ENCODE data around the gene DNM1. TPM values are rescaled to one million over a fixed set of nuclear protein-coding genes. Genes with fewer than 3 reads are reported as not detected.

Gene DNM1
- total RNA-seq (2014; rRNA removed; shearing (Covaris generic)) = 43.2 and 45.4 TPM in 2 replicates

DNA sequence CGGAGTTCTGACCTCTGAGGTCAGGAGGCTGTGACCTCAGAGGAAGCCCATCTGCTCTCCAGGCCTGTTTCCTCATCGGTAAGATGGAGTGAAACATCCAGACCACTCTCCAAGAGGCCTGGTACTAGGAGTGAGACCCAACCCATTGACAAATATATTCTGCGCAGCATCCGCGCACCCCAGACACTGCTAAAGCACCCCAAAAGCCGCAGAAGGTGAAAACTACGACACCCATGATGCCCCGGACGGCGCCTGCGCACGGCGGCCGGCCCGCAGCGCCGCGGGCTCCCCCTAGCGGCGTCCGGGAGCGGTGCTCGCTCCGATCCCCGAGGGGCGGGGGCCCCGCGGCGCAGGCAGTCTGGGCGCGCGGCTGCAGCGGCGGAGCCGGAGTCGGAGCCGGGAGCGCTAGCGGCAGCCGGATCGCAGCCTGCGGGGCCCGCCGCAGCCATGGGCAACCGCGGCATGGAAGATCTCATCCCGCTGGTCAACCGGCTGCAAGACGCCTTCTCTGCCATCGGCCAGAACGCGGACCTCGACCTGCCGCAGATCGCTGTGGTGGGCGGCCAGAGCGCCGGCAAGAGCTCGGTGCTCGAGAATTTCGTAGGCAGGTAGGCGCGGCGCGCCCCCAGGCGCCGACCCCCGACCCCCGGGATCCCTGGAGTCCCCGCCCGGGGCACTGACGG is at the start of gene DNM1:
Gene DNM1 (plus strand): TSS at position 356 of the 683 bp plus-strand sequence. CDS start 92 bp downstream, at position 448.

DNA sequence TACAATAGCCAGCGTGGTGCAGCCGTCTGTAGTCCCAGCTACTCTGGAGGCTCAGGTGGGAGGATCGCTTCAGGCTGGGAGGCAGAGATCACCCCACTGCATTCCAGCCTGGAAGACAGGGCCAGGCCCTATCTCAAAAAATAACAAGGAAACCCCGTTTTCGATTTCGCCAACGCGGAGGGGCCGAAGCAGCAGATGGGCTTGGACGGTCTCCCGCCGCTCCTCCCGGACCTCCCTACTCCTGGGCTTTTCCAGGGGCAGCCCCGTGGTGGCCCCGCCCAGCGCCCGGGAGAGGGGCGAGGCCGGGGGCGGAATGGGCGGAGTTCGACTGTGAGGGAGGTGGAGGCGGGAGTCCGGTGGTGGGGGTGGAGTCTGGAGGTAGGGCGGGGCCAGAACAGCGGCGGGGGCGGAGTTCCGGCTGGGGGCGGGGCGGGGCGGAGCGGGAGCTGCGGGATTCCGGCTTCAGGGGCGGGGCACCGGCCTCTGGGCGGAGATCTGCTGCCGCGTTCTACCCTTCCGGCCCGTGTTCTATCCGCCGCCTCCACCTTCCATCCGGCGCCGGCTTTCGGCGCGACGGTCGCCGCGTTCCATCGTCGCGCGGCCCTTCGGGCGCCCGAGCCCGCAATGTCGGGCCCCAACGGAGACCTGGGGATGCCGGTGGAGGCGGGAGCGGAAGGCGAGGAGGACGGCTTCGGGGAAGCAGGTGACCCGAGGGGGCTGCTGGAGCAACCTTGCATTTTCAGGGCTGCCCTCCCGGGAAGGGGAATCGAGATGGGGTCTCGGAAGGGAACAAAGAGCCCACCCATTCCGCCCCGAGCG is 43.2 kb upstream of the DNM1 start, which contains the start of gene BBLN:
Gene BBLN (plus strand): TSS at position 482 of the 819 bp plus-strand sequence. CDS start 143 bp downstream, at position 625.

DNA sequence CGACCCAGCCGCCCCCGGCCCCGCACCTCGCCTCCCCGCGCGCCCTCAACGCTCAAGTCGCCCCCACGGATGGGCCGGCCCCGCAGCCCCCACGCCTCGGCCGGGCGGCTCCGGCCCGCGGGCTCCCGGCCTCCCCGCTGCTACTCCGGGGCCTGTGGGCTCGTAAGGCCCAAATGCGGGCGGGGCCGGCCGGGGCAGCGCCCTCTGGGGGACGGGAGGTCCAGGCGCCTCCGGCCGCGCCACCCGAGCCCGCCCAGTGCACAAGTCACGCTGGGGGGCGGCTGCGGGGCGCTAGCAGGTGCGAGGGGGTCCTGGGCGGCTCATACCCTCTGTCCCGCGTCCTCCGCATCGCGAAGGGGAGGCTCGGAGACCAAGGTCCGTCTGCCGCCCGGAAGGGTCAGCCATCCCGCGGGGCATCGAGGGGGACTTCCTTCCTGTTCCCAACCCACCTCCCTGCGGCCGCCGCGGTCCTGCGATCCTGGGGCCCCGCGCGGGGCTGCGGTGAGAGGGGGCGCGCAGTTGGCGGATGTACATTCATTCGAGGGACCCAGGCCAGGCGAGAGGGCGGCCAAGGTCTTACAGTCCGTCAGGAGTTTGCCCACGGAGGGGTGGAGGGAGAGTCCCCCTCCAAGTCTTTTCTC is 11.7 kb upstream of the DNM1 start, which contains the start of gene CIZ1:
Gene CIZ1 (minus strand): TSS at position 167 of the 641 bp plus-strand sequence. CDS start 715 bp downstream, outside the sequence.

DNA sequence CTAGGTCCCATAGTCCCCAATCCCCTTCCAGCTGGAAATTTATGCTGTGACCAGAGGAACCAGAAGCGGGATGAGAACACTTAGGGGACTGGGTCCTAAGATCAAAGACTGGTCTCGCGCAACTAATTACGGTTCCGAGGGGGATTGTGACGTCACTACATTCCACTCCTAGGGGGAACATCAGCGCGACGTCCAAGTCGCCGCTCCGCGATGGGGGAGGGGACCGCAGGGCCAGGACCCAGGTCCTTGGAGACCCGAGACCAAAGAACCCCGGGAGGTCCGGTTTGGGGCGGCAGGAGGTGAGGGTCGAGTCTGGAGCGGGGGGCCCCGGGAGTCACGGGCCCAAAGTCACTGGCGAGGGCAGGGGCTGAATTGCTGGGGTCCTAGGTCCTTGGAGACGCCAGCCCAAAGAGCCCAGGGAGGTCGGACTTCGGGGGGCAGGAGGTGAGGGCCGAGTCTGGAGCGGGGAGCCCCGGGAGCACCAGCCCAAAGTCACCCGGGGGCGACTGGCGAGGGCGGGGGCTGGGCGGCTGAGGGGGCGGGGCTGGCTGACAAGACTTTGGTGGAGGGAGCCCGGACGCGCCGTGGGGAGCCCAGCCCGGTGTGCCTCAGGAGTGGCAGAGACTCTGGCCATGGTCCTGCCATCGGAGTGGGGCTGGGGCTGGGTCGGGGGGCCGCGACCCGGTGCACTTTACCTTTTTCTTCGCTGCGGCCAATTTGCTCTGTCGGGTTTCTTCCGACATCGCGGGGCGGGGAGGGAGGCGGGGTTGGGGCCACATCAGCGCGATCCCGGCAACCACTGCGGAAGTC is 72.2 kb downstream of the DNM1 start, which contains the start of gene GOLGA2:
Gene GOLGA2 (minus strand): TSS at position 810 of the 810 bp plus-strand sequence. CDS start 31 bp downstream, at position 779.

DNA sequence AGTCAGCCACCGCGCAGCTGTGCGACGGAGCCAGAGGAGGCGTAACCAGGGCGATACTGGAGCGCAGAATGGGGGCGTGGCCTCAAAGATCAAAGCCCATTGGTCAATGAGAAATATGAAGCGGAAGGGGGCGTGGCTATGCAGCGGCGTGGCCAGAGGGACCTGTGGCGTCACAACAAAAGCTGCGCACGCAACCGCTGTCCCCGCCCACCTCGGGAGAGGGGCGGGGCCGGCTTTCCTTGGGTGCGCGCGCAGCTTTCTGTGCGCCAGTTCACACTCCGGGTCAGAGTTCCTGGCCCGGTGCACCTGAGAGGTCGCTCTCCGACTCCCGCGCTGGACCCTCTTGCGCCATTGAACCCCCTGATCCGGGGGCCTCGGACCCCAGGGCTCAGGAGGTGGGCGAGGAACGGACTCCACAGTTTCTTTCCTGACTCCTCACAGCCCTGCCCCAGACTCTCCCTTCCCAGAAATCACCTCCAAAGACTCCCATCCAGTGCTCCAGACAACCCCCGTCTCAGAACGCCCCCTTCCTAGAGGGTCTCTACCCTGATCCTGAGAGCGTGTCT is 72.9 kb downstream of the DNM1 start, which contains the start of gene SWI5:
Gene SWI5 (plus strand): TSS at position 269 of the 566 bp plus-strand sequence.

Small RNA genes lying within 50 kb of the gene (small RNA-seq; reads per million reads assigned to genes)
- gene MIR199B (0.92 reads per million, percentile 52 among the genes with 10 or more reads in this experiment), gene MIR3154 (not detected)

Other genes starting within 250 kb of the DNM1 start
- 8.5 and 10.4 TPM in 2 replicates for gene EEIG1, start 222.4 kb upstream of the DNM1 start, total RNA-seq (2014; rRNA removed; shearing (Covaris generic))
- gene NAIF1, start 136.1 kb upstream of the DNM1 start, total RNA-seq (2014; rRNA removed; shearing (Covaris generic)) = 15.0 and 18.6 TPM in 2 replicates
- gene SLC25A25, start 135.1 kb upstream of the DNM1 start, total RNA-seq (2014; rRNA removed; shearing (Covaris generic)) = 40.8 and 52.1 TPM in 2 replicates
- gene PTGES2, start 75.7 kb upstream of the DNM1 start, total RNA-seq (2014; rRNA removed; shearing (Covaris generic)) = 124 and 149 TPM in 2 replicates
- gene LCN2, start 53.9 kb upstream of the DNM1 start, total RNA-seq (2014; rRNA removed; shearing (Covaris generic)) = 0.98 and 4.4 TPM in 2 replicates
- gene BBLN, start 43.1 kb upstream of the DNM1 start, total RNA-seq (2014; rRNA removed; shearing (Covaris generic)) = 135 and 168 TPM in 2 replicates
- 71.0 and 84.0 TPM in 2 replicates for gene CIZ1, start 11.8 kb upstream of the DNM1 start, total RNA-seq (2014; rRNA removed; shearing (Covaris generic))
- gene GOLGA2, start 72.6 kb downstream of the DNM1 start, total RNA-seq (2014; rRNA removed; shearing (Covaris generic)) = 95.8 and 117 TPM in 2 replicates
- gene SWI5, start 72.9 kb downstream of the DNM1 start, total RNA-seq (2014; rRNA removed; shearing (Covaris generic)) = 47.0 and 53.1 TPM in 2 replicates
- gene TRUB2, start 119.1 kb downstream of the DNM1 start, total RNA-seq (2014; rRNA removed; shearing (Covaris generic)) = 43.4 and 51.6 TPM in 2 replicates
- gene COQ4, start 119.5 kb downstream of the DNM1 start, total RNA-seq (2014; rRNA removed; shearing (Covaris generic)) = 53.9 and 56.4 TPM in 2 replicates
- gene SLC27A4, start 137.1 kb downstream of the DNM1 start, total RNA-seq (2014; rRNA removed; shearing (Covaris generic)) = 24.0 and 24.8 TPM in 2 replicates
- gene URM1, start 168.0 kb downstream of the DNM1 start, total RNA-seq (2014; rRNA removed; shearing (Covaris generic)) = 79.1 and 80.8 TPM in 2 replicates
- gene CERCAM, start 217.5 kb downstream of the DNM1 start, total RNA-seq (2014; rRNA removed; shearing (Covaris generic)) = 32.1 and 32.5 TPM in 2 replicates

Measured in A375 (cell line).